ENCODE results near the gene REP15.

Gene REP15

GRCh38 chr12:27695556-27696292 is 523 bp upstream of the REP15 start:
- no peak for DNase-seq (ENCODE audit: low read depth)
- no peak overlapping the region for H3K4me3 ChIP-seq (ENCODE audit: low read depth, low read length)
- TF ChIP-seq CTCF (IDR thresholded peaks at IDR 0.05; ENCODE audit: low read depth, low read length, missing control alignments): no peak

DNA sequence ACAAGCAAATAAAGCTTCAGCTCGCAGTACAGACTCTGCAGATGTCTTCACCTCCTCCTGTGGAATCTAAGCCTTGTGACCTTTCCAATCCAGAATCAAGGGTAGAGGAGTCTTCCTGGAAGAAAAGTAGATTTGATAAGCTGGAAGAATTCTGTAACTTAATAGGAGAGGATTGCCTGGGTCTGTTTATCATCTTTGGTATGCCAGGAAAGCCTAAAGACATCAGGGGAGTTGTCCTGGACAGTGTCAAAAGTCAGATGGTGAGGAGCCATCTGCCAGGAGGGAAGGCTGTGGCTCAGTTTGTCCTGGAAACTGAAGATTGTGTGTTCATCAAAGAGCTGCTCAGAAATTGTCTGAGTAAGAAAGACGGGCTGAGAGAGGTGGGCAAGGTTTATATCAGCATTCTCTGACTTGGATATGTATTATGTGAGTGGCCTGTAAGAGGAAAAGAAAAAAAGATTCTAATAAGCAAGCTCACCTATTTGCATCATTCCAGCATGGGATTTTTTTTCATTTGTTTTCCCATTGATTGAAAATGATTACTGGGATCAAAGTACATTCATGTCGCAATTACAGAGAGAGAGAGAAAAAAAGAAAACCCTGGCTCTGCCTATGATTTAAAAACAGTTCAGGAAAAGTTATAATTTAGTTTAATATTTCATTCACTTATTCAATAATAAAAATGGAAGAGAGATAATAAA is 767 bp downstream of the REP15 start:
- no peak for TF ChIP-seq CTCF (IDR thresholded peaks at IDR 0.05; ENCODE audit: low read depth, low read length, missing control alignments)
- DNase-seq (ENCODE audit: low read depth): no peak
- no peak overlapping the region for H3K4me3 ChIP-seq (ENCODE audit: low read depth, low read length)

DNA sequence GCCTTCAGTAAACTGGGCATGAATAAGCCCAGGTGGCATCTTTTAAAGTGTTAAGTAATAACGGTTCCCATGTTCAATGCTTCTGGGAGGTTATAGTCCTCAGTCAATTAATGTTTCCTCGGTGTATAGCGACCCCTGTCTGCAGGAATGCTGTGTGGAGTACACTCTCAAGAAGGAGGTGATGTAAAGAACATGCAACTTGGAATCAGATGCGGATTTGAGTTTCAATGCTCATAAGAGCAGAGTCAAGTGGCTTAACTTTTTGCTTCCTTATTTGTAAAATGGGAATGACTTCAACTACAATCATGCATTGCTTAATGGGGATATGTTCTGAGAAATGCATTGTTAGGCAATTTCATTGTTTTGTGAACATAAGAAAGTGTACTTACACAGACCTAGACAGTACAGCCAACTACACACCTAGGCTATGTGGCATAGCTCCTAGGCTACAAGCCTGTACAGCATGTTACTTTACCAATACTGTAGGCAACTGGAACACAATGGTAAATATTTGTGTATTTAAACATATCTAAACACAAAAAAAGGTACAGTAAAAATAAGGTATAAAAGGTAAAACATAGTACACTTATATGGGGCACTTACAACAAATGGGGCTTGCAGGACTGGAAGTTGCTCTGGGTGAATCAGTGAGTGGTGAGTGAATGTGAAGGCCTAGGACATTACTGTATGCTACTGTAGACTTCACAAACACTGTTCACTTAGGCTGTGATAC is 7.6 kb downstream of the REP15 start:
- peak; percentile 57 for DNase-seq (ENCODE audit: low read depth)
- H3K4me3 ChIP-seq (ENCODE audit: low read depth, low read length): no peak overlapping the region
- peak; percentile 88 for TF ChIP-seq CTCF (IDR thresholded peaks at IDR 0.05; ENCODE audit: low read depth, low read length, missing control alignments)

DNA sequence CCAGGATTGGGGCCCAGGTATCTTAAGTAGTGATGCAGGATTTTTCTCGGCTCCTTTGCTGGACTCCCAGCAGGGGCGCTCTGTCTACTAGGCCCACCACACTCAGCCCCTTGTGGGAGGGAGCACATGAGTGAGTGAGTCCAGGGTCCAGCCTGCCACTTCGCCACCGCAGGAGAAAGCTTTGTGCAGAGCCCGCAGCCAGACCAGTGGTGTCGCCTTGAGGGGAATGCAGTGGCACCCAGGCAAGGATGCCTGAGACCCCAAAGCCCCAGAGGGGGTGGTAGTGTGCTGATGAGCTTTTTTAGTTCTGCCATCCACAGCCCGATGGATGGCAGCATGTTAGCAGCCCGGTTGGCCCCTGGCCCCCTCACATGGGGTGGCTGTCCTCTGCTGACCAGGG is 9.0 kb downstream of the REP15 start:
- no peak for TF ChIP-seq CTCF (IDR thresholded peaks at IDR 0.05; ENCODE audit: low read depth, low read length, missing control alignments)
- no peak for DNase-seq (ENCODE audit: low read depth)

GRCh38 chr12:27707216-27707615 is 11.0 kb downstream of the REP15 start:
- no peak for TF ChIP-seq CTCF (IDR thresholded peaks at IDR 0.05; ENCODE audit: low read depth, low read length, missing control alignments)
- no peak overlapping the region for H3K4me3 ChIP-seq (ENCODE audit: low read depth, low read length)
- DNase-seq (ENCODE audit: low read depth): no peak

More for the DNA sequence above, 9.0 kb downstream of the REP15 start:
- no peak overlapping the region for H3K4me3 ChIP-seq (ENCODE audit: low read depth, low read length)

- no peak for DNase-seq (ENCODE audit: low read depth)
- no peak for TF ChIP-seq CTCF (IDR thresholded peaks at IDR 0.05; ENCODE audit: low read depth, low read length, missing control alignments)
- H3K4me3 ChIP-seq (ENCODE audit: low read depth, low read length): no peak overlapping the region
These were observed 13.1 kb downstream of the REP15 start for GRCh38 chr12:27709212-27709931.

Data from GM12864 (cell line).